Ovary (tissue), 9 donors: ENCODE data around the gene SVEP1. TPM values are rescaled to one million over a fixed set of nuclear protein-coding genes. Genes with fewer than 3 reads are reported as not detected.

Source experiments
- DNase-seq, 5 donors: peaks; one replicate each; pipeline ENCODE4 v3.0.0-alpha.2; 2019 to 2020
- H3K27ac ChIP-seq, 2 donors: fragments of 200-600 bp; one replicate each; pipeline versions ENCODE4 v1.5.1 to v1.8.0; 2019 to 2022
- H3K27me3 ChIP-seq: fragments of 200-600 bp; one replicate; pipeline ENCODE4 v1.8.0; 2022
- H3K36me3 ChIP-seq: fragments of 200-600 bp; sonication (generic); one replicate; pipeline ENCODE4 v1.5.1; 2019
- H3K4me1 ChIP-seq: one replicate; pipeline ENCODE4 v1.8.1; 2013; ENCODE audit warnings: mild to moderate bottlenecking, moderate library complexity; ENCODE audit not compliant: insufficient read depth
- H3K4me3 ChIP-seq: fragments of 200-600 bp; sonication (generic); one replicate; pipeline ENCODE4 v1.5.1; 2017
- H3K9me3 ChIP-seq, 2 donors: fragments of 200-600 bp in 1 of 2; sonication (generic) in 1 of 2; one replicate each; pipeline versions ENCODE4 v1.5.1 to v1.8.1; 2013 to 2019; ENCODE audit warnings: mild to moderate bottlenecking in 1 of 2, moderate library complexity in 1 of 2
- EP300 ChIP-seq: sonication (generic); formaldehyde crosslinking; IDR thresholded peaks from one replicate; pipeline ENCODE4 v1.6.1; 2017; ENCODE audit warnings: antibody characterized with exemption
- POLR2A ChIP-seq: fragments of 450-650 bp; IDR thresholded peaks from one replicate; pipeline ENCODE4 v1.6.1; 2017; ENCODE audit warnings: antibody characterized with exemption, mild to moderate bottlenecking, moderate library complexity
- WGBS, 3 donors: extraction: QIAGEN DNeasy Blood & Tissue Kit in 1 of 3; methylation state at CpG; one replicate each; pipeline versions ENCODE4 v1.1.5 to v1.1.7; 2013 to 2017; 5-methylcytosine and 5-hydroxymethylcytosine counted together
- intact Hi-C, 4 donors: fragments of 100-400 bp; cut with DNase I; formaldehyde crosslinking; loops; one replicate each; pipeline versions ENCODE4 v1.11.0 to v1.15.1; 2022 to 2023
- polyA plus RNA-seq, 2 donors: library from polyadenylated mRNA; stranded (reverse); fragments of 200-250 nt in 1 of 2; fragments of 350-450 nt in 1 of 2; fragmentation: Illumina TruSeq in 1 of 2; extraction: RNeasy Lipid Tissue Mini Kit (QIAGEN cat#74804) in 1 of 2; gene quantifications; one replicate each; pipeline ENCODE4 v1.2.3, GENCODE V29; 2013 to 2014
- total RNA-seq, 7 donors: library from RNA; depleted of rRNA in 2 of 7; stranded (reverse); fragments of >200 nt in 2 of 7; fragmentation: NEBNext Ultra II Directional in 3 of 7; extraction: Animal tissue kit (Norgen Biotek cat#: 25700) in 3 of 7; gene quantifications; one replicate each; pipeline versions ENCODE4 v1.1.0 to v1.2.4, GENCODE V29; 2016 to 2023
- TF ChIP-seq, protein P1 (sequence below), 3 donors: fragments of 450-650 bp in 2 of 3; fragments of 200-600 bp in 1 of 3; IDR thresholded peaks; one replicate each; pipeline versions ENCODE4 v1.5.1 to v1.8.0; 2016 to 2022; ENCODE audit warnings: antibody characterized with exemption in 3 of 3, mild to moderate bottlenecking in 1 of 3
- donor health status: DM: no; HTN: no; CAD: no; lungs with moderate emphysema.
- donor health status: DM: no; HTN: no; CAD: no.
- donor health status: Bipolar disorder and iron deficiency.
- donor health status: DM: yes; HTN: yes; CAD: no.
- donor health status: DM: no; HTN: no; CAD: no.
- donor health status: DM: yes; HTN: yes; CAD: no.

SVEP1 gene
- total and polyA plus RNA-seq, 9 donors: 0.40 to 23.1 (median 13.3) TPM

- no peaks in the 10 kb centered on the region for H3K27me3 ChIP-seq
- intact Hi-C loops: no loop called here
- no peak for TF ChIP-seq EP300
- TF ChIP-seq, protein P1, sequence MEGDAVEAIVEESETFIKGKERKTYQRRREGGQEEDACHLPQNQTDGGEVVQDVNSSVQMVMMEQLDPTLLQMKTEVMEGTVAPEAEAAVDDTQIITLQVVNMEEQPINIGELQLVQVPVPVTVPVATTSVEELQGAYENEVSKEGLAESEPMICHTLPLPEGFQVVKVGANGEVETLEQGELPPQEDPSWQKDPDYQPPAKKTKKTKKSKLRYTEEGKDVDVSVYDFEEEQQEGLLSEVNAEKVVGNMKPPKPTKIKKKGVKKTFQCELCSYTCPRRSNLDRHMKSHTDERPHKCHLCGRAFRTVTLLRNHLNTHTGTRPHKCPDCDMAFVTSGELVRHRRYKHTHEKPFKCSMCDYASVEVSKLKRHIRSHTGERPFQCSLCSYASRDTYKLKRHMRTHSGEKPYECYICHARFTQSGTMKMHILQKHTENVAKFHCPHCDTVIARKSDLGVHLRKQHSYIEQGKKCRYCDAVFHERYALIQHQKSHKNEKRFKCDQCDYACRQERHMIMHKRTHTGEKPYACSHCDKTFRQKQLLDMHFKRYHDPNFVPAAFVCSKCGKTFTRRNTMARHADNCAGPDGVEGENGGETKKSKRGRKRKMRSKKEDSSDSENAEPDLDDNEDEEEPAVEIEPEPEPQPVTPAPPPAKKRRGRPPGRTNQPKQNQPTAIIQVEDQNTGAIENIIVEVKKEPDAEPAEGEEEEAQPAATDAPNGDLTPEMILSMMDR (IDR thresholded peaks at IDR 0.05): no peak
- TF ChIP-seq POLR2A: no peak
These were observed 114.4 kb downstream of the SVEP1 start for GRCh38 chr9:110465190-110465589.

DNA sequence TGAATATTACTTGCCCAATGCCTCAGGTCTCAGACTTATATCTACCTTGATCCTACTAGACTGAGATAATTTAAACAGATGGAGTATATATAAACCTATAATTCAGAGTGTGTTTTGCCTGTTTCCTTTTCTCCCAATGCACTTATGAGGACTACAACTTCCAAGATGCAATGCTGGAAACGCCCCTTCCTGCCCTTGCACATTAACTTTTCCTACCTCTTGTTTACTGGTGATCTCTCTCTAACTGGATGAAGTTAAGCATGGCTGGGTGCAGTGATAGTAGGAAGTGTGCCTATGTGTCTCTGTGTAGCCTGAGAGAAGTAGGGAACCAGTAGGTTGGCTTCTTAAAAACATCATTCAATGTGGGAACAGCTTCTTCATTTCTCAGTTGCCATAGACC, 115.2 kb downstream of the SVEP1 start:
- TF ChIP-seq EP300: no peak
- TF ChIP-seq, protein P1 (IDR thresholded peaks at IDR 0.05): no peak
- no peak for TF ChIP-seq POLR2A
- no peaks in the 10 kb centered on the region for H3K4me1 ChIP-seq
- no peaks in the 10 kb centered on the region for H3K9me3 ChIP-seq
- DNase-seq: no peak
- H3K27me3 ChIP-seq: no peaks in the 10 kb centered on the region
- WGBS, 3 donors: 92 to 98% (median 97%) methylated on average over 1 of the region's 1 CpG
- intact Hi-C loops: no loop called here
- no peak overlapping the region for H3K27ac ChIP-seq
- H3K4me3 ChIP-seq: no peak overlapping the region
- H3K36me3 ChIP-seq: no peaks in the 10 kb centered on the region

More at GRCh38 chr9:110465190-110465589, 114.4 kb downstream of the SVEP1 start:
- Histone ChIP-seq H3K36me3 (no peaks in the 10 kb centered on the region), H3K9me3 (no peaks in the 10 kb centered on the region), H3K27ac (no peak overlapping the region), H3K4me3 (no peak overlapping the region), H3K4me1 (no peaks in the 10 kb centered on the region)
- DNase-seq: no peak
- 68 to 90% (median 88%) methylated on average over 3 of the region's 3 CpGs for WGBS, 3 donors

GRCh38 chr9:110463499-110463898, 116.0 kb downstream of the SVEP1 start:
- no peak for TF ChIP-seq EP300
- TF ChIP-seq, protein P1 (IDR thresholded peaks at IDR 0.05): no peak
- TF ChIP-seq POLR2A: no peak
- no peaks in the 10 kb centered on the region for H3K9me3 ChIP-seq
- 65 to 66% (median 65%) methylated on average over 3 of the region's 3 CpGs for WGBS, 3 donors
- DNase-seq: no peak
- H3K36me3 ChIP-seq: no peaks in the 10 kb centered on the region
- no peak overlapping the region for H3K4me3 ChIP-seq
- no peaks in the 10 kb centered on the region for H3K27me3 ChIP-seq
- H3K27ac ChIP-seq: no peak overlapping the region
- intact Hi-C loops: no loop called here
- no peaks in the 10 kb centered on the region for H3K4me1 ChIP-seq

DNA sequence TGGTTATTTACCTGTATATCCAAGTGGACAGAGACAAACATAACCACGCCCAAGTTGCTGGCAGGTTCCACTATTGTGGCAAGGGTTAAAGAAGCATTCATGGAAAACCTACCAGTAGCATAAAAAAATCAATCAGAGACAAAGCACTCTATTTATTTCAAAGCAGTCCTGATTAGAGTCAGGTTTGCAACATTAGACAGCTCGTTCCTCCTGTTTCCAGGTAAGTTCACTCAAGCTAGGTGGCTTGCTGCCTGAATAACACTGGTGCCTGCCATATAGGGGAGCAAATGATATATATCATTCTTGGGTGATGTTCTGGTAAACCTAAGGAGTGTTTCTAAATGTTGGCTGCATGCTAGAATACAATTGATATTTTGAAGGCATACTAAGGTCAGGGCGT, 122.3 kb downstream of the SVEP1 start:
- no peaks in the 10 kb centered on the region for H3K27me3 ChIP-seq
- no peaks in the 10 kb centered on the region for H3K4me1 ChIP-seq
- intact Hi-C loops: no loop called here
- TF ChIP-seq POLR2A (no peak), EP300 (no peak)
- TF ChIP-seq, protein P1 (IDR thresholded peaks at IDR 0.05): no peak
- H3K27ac ChIP-seq: no peak overlapping the region
- no peaks in the 10 kb centered on the region for H3K9me3 ChIP-seq
- no peak overlapping the region for H3K4me3 ChIP-seq
- DNase-seq: no peak
- 92 to 96% (median 94%) methylated on average over 3 of the region's 3 CpGs for WGBS, 3 donors
- H3K36me3 ChIP-seq: no peaks in the 10 kb centered on the region
